RPMI7951 (cell line): ENCODE data around the gene NLGN1. TPM values are rescaled to one million over a fixed set of nuclear protein-coding genes. Genes with fewer than 3 reads are reported as not detected.

Experiments used
- DNase-seq: peaks from one replicate; pipeline ENCODE4 v3.0.0-alpha.2; 2012; ENCODE audit warnings: low read depth
- total RNA-seq: library from RNA; depleted of rRNA; stranded (reverse); fragments of >200 nt; shearing (Covaris generic); gene quantifications from 2 replicates; pipeline ENCODE4 v1.2.3, GENCODE V29; 2014

NLGN1 gene
- total RNA-seq, 1 experiment from 2014 or later = 0.48 TPM

DNA sequence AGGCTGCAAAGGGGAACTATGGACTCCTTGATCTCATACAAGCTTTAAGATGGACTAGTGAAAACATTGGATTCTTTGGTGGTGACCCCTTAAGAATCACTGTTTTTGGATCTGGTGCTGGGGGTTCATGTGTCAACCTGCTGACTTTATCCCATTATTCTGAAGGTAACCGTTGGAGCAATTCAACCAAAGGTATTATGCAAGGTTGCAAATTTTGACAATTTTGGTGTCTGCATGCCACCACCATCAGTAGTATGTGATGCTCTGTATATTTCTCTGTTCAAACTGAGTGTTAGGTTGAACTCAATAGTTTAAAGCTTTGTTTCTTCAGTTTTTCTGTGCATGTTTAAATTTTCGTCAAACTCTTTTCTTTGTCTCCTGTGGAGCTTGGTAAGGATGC, 877.8 kb downstream of the NLGN1 start:
- DNase-seq = no peak

DNA sequence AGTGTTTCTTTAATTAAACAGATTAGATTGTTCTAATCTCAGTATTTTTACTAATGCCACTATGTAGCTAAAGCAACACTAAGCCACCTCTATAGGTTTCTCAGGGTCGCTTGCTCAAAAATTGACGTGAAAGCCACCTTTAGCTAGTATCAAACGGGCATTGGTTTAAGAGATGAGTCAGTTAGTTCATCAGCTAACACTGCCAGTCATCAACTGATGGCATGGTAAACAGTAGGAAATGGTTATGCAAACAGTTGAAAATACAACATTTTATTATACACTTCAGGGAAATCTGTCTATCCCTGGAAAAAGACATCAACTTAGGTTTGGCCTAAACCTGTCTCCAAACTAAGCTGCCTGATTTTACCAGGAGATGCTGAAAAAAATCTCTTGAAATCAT, 879.3 kb downstream of the NLGN1 start:
- DNase-seq = no peak

DNA sequence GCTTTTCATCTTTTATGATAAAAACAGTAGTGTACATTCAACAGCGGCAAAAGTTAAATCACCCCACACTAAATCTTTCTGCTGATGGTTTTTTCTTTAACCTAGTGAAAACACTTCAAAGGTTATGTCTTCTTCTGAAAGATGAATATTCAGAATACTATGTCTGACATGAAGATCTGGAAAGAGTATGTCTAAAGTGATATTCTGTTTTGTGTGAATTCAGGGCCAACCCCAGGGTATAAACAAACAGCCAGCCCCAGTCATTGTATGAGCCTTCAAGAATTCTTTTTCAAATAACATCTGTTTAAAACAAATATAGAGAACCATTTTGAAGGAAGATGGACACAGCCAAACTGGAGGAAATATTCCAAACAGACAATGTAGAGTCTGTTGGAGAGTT, 880.5 kb downstream of the NLGN1 start:
- no peak for DNase-seq

DNA sequence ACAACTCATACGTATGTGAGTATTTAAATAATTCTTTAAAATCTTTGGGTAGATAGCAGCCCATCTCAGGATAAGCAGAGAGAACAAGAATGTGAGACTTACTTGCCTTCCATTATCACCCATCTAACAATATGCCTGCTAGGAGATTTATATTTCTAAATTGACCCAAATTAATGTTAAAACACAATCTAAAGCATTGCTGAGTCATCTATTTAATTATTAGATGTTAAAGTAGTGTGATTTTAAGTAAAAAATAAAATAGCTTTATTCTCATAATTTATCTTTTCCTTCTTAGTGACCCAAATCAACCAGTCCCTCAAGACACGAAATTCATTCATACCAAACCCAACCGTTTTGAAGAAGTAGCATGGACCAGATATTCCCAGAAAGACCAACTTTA, 882.6 kb downstream of the NLGN1 start:
- DNase-seq = no peak

DNA sequence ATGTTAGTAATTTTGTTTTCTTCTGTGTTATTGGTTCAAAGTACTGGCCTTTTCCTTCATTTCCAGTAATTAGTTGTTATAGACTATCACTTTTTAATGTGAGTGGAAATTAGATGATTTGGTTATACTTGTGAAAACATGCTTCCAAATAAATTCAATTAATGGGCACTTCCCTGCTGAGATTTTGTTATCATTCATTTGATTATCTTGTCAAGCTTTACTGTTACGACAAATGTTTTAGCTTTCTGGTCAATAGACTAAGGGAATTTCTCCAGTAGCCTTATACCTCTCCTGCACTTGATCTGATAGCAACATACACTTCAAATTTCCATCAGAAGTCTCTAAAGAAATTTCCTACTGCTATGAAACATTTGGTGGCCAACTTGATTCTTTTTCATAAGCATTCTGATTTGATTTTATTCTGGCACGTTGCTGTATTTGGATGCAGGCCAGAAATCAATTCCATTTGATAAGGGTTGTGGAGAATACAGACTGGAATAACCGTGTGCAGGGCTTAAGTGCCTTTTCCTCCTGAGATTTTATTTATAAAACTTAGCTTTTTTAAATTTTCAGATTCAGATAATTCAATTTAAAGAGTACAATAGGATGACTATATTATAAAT, 887.8 kb downstream of the NLGN1 start:
- DNase-seq = no peak

DNA sequence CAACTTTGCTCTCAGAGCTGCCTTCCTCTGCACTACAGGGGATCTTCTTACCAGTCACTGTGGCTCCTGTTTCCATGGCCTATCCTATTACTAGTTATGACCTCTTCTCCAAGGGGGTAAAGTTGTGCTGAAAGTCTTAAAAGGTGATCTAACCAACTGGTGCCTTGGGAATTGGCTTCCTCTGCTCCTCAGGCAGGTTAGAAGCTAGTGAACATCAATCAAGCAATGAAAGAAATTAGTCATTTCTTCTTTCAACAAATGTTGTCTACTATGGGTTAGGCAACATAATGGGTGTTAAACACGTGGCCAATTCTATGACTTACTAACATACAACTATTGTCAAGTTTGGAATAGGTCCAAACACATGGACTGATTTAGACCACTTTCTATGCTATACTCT, 890.2 kb downstream of the NLGN1 start:
- no peak for DNase-seq

DNA sequence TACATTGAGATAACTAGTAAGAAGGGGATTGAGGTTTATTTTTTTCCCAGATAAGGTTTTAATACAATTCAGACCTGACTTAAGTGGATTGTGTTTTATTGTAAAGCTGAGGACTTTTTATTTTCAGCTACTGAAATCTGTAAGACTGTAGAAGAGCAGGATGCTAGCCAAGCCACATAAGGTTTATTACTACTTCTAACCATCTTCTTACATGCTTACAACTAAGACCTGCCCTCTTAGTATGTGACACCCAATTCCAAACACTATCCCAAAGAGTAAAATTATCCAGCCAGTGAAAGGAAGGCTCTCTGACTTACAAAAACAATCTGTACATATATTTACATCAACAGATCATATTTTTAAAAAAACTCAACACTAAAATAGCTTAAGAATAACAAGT, 897.1 kb downstream of the NLGN1 start:
- no peak for DNase-seq

DNA sequence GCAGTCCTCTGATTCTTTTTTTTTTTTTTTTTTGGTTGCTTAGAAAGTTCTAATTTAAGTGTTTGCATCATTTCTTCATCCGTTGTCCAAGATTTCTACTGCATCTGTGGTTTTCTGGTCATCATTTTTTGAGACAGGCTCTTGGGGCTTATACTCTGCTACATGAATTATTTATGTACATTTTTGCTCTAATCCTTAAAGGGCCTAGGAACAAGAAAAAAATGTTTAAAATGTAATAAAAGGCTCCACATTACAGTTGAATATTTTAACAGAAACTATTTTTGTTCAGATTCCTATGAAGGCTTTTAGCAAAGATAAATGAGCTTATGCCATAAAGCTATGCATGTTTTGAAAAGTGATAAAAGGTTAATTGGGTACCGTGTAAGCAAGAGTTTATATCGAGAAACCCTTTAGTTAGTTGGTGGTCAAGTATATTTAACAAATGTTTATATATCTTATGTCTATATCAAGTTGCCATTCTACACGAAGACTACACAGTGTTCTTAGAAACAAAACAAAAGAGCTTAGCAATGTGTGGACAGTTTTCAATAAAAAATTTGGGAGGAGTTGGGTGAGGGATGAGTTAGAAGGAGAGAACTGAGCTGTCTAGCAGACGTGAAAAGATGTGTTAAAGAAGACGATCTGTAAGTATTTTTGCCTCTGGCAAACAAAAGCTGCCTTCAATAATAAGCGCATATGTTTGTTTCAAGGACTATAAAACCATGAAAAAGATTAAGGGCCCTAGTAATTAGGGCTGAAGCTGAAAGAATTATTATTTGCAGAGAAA, 898.0 kb downstream of the NLGN1 start:
- no peak for DNase-seq

DNA sequence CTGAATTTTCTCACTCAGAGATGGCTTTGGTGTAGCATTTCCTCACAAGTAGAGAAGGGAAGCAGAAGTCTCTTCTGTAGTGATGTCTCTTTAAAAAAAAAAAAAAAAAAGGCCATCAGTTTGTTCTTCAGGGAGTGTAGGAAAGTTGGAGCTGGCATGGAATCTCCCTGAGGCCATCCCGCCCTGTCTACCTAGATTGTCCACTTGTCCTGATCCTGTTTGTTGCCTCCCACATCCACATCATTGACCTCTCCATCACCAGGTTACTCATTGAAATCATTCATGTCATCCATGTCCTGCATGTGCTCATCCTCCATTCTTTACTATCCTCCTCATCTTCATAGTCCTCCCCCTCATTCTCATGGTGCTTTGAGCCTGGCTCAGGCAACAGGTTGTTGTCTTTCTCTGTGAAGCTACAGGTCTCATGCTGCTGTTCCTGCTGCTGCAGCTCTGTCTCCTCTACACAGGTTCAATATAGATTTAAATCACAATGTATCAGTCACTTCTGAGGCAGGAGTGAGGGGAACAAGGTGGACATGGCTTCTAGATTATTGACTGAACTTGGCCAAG, 905.3 kb downstream of the NLGN1 start:
- no peak for DNase-seq

DNA sequence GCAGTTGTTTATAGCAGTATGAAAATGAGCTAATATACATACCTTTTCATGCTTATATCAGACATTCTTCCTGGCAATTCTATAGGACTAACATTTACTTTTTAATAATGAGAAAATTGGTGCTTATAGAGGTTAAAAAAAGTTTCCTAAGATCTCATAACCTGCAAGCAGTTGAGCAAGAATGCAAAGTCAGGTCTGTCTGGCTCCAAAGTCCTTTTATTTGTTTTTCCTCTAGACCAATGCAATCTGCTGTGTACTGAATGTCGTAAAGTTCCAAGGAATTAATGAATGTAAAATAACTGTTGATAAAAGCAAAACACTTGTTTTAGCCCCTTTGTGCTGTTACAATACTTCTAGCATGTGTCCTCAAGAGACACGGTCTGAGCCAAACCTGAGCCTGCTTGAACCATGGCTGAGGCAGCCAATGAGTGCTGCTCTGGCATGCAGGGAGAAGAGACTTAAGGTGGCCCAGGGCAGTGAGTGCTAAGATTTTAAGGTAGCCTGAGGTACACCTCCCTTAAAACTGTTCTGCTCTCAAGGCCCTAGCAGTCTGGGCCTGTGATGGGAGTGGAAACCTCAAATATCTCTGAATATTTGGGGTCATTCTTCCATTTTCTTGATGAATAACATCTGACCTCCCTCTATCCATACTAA, 906.5 kb downstream of the NLGN1 start:
- no peak for DNase-seq

DNA sequence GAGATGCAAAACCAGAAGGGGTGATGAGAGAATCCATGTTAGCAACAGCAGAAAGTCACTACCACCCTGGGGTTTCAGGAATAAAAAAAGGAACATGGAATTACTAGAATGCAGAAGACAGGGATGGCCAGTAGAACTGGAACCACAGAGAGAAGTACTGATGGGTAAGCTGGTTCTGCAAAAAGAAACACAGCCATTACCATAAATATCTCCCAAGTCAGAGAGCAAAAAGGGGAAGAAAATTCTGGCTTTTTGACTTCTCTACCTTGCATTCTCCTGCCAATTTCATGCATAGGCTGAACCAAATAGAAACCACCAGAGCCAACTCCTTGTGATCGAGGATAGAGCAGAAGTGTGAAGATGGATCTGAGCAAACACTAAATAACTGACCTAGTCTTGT, 911.2 kb downstream of the NLGN1 start:
- DNase-seq = no peak

DNA sequence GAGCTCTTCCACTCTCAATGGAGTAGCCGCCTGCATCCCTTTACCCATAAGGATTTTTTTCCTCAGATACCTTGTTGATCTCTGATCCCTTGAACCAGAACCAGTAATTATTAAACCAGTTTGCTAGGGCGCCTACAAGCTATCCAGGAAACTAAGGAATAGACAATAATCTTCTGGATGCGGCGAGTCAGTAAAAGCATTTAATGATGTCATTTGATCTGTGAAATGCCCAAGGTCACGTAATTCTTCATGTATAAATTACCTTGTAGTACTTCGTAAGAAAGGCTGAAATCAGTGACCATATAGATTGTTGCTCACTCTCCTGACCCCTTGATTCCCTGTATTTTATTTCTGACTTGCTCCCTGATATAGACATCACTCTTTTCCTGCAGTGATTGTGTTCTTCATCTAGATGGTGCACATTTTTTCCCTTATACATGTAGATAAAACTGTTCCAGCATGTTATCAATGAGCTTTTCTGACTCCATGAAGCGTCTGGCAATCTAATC, 913.0 kb downstream of the NLGN1 start:
- no peak for DNase-seq

DNA sequence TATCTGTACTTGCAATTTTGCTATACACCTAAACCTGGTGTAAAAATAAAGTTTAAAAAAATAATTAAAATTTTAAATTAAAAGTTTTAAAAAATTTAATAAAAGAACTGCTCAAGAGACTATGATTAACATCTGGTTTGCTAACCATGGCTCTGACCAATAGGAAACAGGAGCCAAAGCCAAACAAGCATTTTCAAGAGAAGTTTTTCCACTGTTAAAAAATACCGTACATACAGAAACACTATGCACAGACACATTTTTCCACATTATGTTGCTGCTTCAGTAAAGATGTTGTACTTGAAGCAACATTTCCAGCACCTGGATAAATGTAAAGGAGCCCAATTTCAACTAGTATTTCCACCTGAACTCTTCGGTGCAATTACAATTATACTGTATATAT, 917.7 kb downstream of the NLGN1 start:
- no peak for DNase-seq

DNA sequence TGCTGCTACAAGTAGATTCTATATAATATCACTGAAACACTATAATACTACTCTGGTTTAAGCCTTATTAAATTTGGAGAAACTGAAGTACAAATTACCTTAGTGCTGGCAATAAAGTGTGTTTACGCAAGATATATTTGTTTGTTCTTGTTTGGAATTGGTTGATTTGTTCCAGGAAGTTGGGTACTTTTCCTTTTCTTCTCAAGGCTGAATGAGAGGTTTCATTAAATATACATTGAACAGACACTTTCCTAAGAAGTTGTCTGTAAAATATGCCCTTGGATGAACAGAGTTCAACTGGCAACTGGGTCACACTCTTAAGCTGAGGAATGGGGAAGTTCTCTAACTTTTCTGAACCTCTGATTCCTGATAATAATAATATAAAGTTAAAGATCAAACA, 919.5 kb downstream of the NLGN1 start:
- DNase-seq = no peak

DNA sequence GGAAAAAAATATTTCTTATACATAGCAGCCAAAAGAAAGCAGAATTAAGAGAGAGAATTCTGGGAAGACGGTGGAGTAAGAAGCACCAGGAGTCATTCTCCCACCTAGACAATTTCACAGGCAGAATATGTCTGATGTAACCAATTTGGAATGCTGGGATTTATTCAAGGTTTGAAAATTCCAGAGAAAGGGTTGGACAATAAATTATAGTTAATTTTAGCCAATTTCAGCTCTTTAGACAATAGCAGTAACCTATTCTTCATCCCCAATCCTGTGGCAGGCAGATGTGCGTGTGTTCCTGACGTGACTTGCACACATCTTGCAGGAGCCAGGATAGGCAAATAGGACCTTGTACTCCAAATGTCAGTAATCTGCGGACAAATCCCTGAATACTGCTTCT, 920.6 kb downstream of the NLGN1 start:
- DNase-seq = no peak

DNA sequence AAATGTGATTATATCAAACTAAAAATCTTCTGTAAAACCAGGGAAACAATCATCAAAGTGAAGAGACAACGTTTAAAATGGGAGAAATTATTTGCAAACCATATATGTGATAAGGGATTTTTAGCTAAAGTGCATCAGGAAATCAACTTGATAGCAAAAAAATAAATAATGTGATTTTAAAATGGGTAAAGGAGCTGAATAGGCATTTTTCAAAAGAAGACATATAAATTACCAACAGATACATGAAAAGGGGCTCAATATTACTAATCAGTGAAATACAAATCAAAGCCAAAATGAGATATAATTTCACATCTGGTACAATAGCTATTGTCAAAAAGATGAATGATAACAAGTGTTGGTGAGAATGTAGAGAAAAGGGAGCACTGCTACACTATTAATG, 924.0 kb downstream of the NLGN1 start:
- no peak for DNase-seq

DNA sequence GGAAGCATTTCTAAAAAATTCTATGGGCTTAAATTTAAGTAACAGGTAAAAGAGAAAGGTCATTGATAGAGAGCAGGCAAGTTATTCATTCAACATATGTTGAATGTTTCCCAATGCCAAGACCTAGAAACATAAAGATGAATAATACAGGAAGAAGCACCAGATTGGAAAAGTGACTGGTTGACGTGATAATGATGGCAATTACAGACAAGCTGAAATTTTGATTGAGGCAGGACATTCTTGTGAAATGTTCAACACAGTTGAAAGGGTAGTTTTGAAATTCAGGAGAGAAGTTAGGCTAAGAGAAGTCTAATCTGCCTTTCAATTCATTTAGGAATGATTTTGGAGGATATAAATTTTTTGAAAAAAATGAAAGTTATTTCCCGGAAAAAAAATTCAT, 925.2 kb downstream of the NLGN1 start:
- DNase-seq = no peak

DNA sequence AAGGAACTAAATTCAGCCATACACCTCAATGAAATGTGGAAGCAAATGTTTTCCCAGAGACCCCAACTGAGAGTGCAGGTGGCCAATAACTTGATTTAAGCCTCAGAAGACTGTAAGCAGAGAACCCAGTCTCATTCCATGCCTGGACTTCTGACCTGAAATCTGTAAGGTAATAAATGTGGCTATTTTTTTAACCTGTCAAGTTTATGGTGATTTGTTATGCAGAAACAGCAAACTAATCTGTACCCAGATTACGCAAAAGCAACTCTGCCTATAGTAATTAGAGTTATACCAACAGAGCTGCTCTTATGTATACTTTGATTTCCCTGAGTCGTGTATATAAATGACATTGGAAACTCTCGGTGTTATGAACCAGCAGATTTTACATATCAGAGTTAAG, 927.6 kb downstream of the NLGN1 start:
- no peak for DNase-seq

DNA sequence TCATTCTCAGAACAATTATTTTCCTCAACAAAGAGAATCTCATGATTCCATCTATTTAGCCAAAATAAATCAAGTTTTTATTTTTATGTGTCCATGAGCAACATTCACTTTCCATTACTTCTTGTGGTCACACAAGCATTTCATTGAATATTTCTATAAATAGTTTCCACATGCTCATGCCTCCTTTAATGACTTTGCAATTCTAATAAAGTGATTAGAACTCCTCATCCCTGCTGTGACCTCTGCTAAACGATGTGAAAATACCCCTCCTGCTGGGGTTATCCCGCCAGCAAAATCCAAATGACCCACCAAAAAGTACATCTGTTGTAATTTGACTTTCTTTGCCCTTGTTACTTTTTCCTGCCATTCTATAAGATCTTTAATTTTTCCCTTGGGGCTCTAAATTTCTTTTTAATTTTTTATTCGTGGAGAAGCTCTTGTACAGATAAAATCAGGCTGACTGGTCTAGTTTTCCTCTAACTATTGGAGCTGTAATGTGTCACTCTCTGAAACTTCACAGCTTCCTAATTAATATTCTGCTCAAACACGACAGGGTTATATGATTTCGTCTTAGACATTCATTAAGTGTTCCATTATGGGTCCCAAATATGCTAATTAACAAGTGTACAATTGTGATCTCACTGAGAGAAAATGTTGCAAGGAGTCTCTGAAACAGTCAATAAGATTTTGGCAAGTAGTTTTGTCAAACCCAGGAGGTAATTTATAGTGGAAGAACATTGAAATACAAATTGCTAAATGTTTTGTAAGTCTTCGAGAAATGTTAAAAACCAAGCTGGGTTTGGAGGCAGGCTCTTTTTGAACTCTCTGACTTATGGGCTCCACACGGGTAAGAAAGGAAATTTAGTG, 928.5 kb downstream of the NLGN1 start:
- DNase-seq = peak; percentile 4

DNA sequence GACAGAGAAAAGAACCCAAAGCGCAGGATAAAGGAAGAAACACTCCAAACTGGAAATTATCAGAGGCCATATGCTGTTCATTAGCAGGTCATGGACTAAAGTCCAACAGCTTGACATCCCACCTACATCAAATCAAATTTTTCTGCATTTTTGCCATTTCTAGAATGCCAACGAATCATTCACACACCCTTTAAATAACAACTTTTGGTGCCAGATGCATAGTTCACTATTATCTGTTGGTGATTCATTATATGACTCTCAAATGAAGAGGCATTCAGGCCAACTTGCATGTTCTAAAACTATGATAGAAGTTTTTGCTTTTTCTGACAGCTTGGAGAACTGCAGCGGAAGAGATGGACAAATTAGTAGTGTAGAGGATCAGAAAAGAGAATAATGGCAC, 931.8 kb downstream of the NLGN1 start:
- peak; percentile 31 for DNase-seq

DNA sequence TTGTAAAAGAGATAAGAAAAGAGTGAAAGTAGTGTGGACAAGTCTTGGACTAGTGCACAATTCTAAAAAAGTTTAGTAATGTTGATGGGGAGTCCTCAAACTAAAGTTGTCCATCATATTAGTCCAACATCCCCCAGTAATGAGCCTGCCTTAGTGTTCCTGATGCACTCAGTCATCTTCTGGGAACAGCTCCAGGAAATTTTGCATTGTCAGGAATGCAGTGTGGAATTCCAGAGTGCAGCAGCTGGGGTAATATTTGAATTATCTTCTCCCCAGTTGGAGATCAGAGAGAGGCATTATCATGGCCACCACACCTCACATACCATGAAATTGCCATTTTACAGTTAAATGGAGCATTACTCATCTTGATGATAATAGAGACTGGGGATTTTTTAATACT, 932.8 kb downstream of the NLGN1 start:
- DNase-seq = peak; percentile 74
